ENCODE results near the gene ZBTB46.
A peak's percentile ranks its signal among the peaks of the same experiment; 100 is the strongest.

The ZBTB46 gene

GRCh38 chr20:63734946-63735858, 95.9 kb downstream of the ZBTB46 start:
- Histone ChIP-seq H3K4me1 (ENCODE audit: control insufficient read depth, insufficient read depth, low read length) (no peaks in the 10 kb centered on the region; the same call in 1 of the 2 replicates), H3K9me3 (ENCODE audit: control insufficient read depth, insufficient read depth, low read depth, low read length) (no peaks in the 10 kb centered on the region), H3K27ac (ENCODE audit: extremely low read depth, low read depth, low read length) (no peak overlapping the region), H3K36me3 (ENCODE audit: control insufficient read depth in 2 of 2, insufficient read depth in 1 of 2, low read length in 2 of 2) (peaks cover 0 to 64% of the 10 kb centered on the region in 2 experiments; a peak in 2 of 3 replicates), H3K4me3 (ENCODE audit: low read depth, low read length) (no peak overlapping the region)
- TF ChIP-seq, protein P1, sequence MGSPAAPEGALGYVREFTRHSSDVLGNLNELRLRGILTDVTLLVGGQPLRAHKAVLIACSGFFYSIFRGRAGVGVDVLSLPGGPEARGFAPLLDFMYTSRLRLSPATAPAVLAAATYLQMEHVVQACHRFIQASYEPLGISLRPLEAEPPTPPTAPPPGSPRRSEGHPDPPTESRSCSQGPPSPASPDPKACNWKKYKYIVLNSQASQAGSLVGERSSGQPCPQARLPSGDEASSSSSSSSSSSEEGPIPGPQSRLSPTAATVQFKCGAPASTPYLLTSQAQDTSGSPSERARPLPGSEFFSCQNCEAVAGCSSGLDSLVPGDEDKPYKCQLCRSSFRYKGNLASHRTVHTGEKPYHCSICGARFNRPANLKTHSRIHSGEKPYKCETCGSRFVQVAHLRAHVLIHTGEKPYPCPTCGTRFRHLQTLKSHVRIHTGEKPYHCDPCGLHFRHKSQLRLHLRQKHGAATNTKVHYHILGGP (tag by site-specific recombination; IDR thresholded peaks at IDR 0.05): no peak
- TF ChIP-seq FEZF1 (tag by site-specific recombination; IDR thresholded peaks at IDR 0.05): no peak
- TF ChIP-seq GLIS2 (tag by site-specific recombination; IDR thresholded peaks at IDR 0.05): peak; percentile 36; the same call in 1 of the 2 replicates
- ChIA-PET POLR2A (interaction anchor here (2.4 kb wide), 1 partner anchor 27 kb away, joined by 11 read pairs; the partner anchor contains the start of genes ARFRP1 and ZGPAT), CTCF (no interaction called here)

DNA sequence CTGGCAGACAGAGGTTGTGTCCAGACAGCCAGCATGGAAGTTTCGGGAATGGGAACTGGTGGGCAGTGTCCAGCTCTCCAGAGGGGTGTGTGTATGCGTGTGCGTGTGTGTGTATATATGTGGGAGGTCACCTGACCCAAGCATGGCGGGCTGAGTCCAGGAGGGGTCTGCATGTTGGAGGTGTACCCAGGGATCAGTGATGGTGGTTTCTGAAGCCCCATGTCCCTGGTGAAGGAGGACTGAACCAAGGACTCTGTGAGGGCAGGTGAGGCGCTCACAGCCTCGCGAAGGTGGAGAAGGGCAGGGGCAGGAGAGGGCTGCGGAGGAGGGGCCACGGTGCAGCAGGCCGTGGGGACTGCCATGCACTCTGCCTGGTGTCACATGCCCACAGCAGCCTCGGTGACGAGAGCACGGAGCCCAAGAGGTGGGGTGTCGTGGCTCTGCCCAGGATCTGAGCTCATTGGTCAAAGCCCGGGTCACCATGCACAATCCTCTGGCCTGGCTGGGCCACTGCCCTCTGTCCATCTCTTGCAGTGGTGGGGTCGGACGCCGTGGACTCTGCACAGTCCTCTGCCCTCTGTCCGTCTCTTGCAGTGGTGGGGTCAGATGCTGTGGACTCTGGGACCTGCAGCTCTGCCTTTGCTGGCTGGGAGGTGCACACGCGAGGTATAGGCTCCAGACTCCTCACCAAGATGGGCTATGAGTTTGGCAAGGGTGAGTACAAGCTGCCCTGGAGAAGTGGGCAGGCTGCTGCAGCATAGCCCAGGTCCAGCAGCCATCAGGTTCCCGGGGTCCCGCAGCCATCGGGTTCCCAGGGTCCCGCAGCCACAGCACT, 96.7 kb downstream of the ZBTB46 start:
- Histone ChIP-seq H3K36me3 (ENCODE audit: control insufficient read depth in 2 of 2, insufficient read depth in 1 of 2, low read length in 2 of 2) (peaks cover 0 to 72% of the 10 kb centered on the region in 2 experiments; a peak in 2 of 3 replicates), H3K27ac (ENCODE audit: extremely low read depth, low read depth, low read length) (no peak overlapping the region), H3K4me3 (ENCODE audit: low read depth, low read length) (no peak overlapping the region), H3K9me3 (ENCODE audit: control insufficient read depth, insufficient read depth, low read depth, low read length) (no peaks in the 10 kb centered on the region), H3K4me1 (ENCODE audit: control insufficient read depth, insufficient read depth, low read length) (no peaks in the 10 kb centered on the region; the same call in 1 of the 2 replicates)
- ChIA-PET POLR2A (interaction anchor here (0.8 kb wide), 1 partner anchor 100 kb away, joined by 3 read pairs; no protein-coding TSS in a partner anchor), CTCF (interaction anchor here (0.5 to 0.8 kb wide), 2 partner anchors 26 to 206 kb away, joined by 3 read pairs; no protein-coding TSS in a partner anchor)
- TF ChIP-seq GFI1B (tag by site-specific recombination; IDR thresholded peaks at IDR 0.05): no peak
- TF ChIP-seq PRDM10 (tag by site-specific recombination; IDR thresholded peaks at IDR 0.05): peak; percentile 35; the same call in 1 of the 2 replicates
- TF ChIP-seq, protein P2, sequence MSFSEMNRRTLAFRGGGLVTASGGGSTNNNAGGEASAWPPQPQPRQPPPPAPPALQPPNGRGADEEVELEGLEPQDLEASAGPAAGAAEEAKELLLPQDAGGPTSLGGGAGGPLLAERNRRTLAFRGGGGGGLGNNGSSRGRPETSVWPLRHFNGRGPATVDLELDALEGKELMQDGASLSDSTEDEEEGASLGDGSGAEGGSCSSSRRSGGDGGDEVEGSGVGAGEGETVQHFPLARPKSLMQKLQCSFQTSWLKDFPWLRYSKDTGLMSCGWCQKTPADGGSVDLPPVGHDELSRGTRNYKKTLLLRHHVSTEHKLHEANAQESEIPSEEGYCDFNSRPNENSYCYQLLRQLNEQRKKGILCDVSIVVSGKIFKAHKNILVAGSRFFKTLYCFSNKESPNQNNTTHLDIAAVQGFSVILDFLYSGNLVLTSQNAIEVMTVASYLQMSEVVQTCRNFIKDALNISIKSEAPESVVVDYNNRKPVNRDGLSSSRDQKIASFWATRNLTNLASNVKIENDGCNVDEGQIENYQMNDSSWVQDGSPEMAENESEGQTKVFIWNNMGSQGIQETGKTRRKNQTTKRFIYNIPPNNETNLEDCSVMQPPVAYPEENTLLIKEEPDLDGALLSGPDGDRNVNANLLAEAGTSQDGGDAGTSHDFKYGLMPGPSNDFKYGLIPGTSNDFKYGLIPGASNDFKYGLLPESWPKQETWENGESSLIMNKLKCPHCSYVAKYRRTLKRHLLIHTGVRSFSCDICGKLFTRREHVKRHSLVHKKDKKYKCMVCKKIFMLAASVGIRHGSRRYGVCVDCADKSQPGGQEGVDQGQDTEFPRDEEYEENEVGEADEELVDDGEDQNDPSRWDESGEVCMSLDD (tag by site-specific recombination; IDR thresholded peaks at IDR 0.05): no peak
- no peak for TF ChIP-seq KLF1 (tag by site-specific recombination; IDR thresholded peaks at IDR 0.05)
- TF ChIP-seq, protein P3, sequence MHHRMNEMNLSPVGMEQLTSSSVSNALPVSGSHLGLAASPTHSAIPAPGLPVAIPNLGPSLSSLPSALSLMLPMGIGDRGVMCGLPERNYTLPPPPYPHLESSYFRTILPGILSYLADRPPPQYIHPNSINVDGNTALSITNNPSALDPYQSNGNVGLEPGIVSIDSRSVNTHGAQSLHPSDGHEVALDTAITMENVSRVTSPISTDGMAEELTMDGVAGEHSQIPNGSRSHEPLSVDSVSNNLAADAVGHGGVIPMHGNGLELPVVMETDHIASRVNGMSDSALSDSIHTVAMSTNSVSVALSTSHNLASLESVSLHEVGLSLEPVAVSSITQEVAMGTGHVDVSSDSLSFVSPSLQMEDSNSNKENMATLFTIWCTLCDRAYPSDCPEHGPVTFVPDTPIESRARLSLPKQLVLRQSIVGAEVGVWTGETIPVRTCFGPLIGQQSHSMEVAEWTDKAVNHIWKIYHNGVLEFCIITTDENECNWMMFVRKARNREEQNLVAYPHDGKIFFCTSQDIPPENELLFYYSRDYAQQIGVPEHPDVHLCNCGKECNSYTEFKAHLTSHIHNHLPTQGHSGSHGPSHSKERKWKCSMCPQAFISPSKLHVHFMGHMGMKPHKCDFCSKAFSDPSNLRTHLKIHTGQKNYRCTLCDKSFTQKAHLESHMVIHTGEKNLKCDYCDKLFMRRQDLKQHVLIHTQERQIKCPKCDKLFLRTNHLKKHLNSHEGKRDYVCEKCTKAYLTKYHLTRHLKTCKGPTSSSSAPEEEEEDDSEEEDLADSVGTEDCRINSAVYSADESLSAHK (tag by site-specific recombination; IDR thresholded peaks at IDR 0.05): peak; percentile 52
